Measurements from ENCODE around the gene ADAMTS13.

ADAMTS13 gene

GRCh38 chr9:133474853-133475252, 52.7 kb downstream of the ADAMTS13 start:
- TF ChIP-seq, protein P1, sequence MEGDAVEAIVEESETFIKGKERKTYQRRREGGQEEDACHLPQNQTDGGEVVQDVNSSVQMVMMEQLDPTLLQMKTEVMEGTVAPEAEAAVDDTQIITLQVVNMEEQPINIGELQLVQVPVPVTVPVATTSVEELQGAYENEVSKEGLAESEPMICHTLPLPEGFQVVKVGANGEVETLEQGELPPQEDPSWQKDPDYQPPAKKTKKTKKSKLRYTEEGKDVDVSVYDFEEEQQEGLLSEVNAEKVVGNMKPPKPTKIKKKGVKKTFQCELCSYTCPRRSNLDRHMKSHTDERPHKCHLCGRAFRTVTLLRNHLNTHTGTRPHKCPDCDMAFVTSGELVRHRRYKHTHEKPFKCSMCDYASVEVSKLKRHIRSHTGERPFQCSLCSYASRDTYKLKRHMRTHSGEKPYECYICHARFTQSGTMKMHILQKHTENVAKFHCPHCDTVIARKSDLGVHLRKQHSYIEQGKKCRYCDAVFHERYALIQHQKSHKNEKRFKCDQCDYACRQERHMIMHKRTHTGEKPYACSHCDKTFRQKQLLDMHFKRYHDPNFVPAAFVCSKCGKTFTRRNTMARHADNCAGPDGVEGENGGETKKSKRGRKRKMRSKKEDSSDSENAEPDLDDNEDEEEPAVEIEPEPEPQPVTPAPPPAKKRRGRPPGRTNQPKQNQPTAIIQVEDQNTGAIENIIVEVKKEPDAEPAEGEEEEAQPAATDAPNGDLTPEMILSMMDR (conservative IDR thresholded peaks at IDR 0.05) = no peak
- no peak overlapping the region for H3K27ac ChIP-seq

DNA sequence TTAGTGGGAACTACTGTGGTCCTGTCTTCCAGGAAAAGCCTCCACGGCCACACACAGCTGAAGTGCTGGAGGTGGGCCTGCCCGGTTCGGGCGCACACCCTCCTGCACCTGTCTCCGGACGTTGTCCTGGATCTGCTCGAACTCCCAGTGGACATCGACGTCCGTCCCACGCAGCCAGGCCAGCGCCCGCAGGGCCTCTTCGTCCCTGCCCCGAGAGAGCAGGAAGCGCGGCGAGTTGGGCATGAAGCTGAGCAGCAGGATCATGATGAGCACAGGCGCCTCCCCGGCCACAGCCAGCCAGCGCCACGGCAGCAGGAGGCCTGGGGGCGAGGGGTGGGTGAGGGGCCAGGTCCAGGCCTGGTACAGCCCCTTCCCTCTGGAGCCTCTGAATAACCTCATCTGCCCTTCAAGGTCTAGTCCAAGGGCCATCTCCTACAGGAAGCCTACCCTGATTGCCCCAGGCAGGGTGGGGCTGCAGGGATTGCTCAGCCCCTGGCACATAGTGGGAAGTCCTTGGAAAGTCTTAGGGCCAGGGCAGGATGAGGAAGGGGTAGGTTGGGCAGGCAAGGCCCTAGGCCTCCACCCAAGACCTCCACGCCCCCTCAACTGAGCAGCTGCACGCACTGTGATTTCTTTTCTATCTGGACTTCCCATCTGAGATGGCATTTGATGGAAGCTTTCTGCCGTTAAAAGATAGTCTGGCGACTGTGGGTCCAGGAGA, 53.3 kb downstream of the ADAMTS13 start:
- TF ChIP-seq, protein P1 (conservative IDR thresholded peaks at IDR 0.05) = no peak
- no peak overlapping the region for H3K27ac ChIP-seq

- TF ChIP-seq, protein P1 (conservative IDR thresholded peaks at IDR 0.05) = no peak
- no peak overlapping the region for H3K27ac ChIP-seq
Measured at GRCh38 chr9:133476036-133476931, 54.1 kb downstream of the ADAMTS13 start.

DNA sequence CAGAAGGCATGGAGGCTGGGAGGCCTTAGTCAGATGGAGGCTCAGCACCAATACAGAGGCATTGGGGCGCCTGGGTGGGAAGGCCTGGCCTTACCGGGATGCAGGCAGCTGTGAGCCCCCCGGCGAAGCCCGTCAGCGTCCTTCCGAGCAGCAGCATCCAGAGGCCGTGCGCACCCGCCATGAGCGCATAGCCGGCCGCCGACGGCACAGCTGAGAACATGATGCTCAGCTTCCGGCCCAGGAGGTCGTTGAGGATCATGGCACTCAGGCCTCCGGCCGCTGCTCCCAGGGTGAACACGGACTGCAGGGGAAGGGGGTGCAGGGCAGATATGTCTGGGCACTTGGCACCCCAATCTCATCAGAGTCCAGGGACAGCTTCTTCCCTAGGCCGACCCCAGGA, 54.8 kb downstream of the ADAMTS13 start:
- TF ChIP-seq, protein P1 (conservative IDR thresholded peaks at IDR 0.05) = no peak
- no peak overlapping the region for H3K27ac ChIP-seq

DNA sequence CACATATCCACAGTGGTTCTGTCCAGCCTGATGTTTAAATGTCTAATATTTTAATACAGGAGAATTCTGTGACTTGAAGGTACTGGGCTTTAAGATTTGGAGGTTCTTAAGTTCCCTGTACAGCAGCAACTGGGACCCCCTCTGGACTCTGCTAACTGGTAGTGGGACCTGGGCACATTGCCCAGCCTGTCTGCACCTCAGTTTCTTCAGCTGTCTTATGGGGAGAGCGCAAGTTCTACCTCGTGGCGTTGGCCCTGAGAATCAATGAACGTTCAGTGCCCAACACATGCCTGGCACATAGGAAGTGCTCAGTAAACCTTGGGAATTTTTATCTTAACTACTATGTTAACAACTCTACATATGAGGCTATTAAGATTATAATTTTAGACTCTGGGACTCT, 55.3 kb downstream of the ADAMTS13 start:
- H3K27ac ChIP-seq = no peak overlapping the region
- TF ChIP-seq, protein P1 (conservative IDR thresholded peaks at IDR 0.05) = no peak

DNA sequence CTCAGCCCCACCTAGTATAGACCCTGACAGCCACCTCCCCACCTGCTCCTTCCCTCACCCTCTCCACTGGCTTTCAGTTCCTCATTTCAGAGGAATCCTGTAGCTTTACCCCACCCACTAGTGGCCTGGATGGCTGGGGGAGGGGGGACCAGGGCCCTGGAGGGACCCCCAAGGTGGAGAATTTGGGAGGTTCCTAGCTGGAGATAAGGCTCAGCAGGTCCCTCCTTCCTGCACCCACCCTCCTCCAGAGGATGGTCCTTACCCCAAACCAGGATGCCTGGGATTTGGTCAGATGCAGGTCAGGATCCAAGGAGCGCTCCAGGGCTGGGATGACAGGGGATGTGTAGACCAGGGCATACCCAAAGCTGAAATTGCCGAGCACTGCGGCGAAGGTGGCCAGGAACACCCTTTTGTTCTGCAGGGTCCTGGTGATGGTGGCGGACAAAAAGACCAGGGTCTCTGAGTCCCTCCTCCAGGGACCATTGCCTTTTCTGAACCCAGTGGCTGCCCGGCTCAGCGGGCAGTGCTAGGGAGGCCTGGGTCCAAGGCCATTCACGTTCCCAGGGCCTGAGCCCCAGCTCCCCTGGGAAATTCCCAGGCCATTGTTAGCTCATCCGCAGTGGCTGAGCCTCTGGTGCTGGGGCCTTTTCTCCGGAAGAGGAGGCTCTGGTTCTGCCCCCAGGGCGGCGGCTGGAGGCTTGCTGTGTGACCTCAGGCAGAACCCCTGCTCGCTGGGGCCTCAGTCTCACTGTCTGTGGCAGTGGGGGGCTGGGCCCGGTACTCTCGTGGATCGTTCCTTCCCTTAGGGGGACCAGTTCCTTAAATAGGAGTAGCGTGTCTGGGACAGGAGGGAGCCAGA, 56.1 kb downstream of the ADAMTS13 start:
- H3K27ac ChIP-seq = peak overlapping the region; percentile 73; the same call in 1 of the 2 replicates
- TF ChIP-seq, protein P1 (conservative IDR thresholded peaks at IDR 0.05) = no peak
